Loucy (cell line): ENCODE measurements around the gene PSMC3IP.
"Not testable (repeated sequence)": the region's sequence is repeated elsewhere in the genome, so short reads cannot be mapped to it uniquely, and the experiment has no call there.

ENCODE experiments used
- H2AFZ ChIP-seq: fragments of 200-600 bp; sonication (generic); 2 replicates; pipeline ENCODE4 v1.6.0; 2016; ENCODE audit warnings: antibody characterized with exemption, mild to moderate bottlenecking, low read length, moderate library complexity
- H3F3A ChIP-seq: fragments of 200-600 bp; 2 replicates; pipeline ENCODE4 v1.6.0; 2016; ENCODE audit warnings: antibody characterized with exemption, low read depth, mild to moderate bottlenecking
- H3K27me3 ChIP-seq: fragments of 200-600 bp; sonication (generic); 2 replicates; pipeline ENCODE4 v1.6.1; 2014; ENCODE audit warnings: low read length, mild to moderate bottlenecking; ENCODE audit not compliant: insufficient read depth, poor library complexity, severe bottlenecking
- H3K36me3 ChIP-seq: fragments of 200-600 bp; sonication (generic); 2 replicates; pipeline ENCODE4 v1.6.1; 2016; ENCODE audit warnings: low read length; ENCODE audit not compliant: insufficient read depth
- H3K4me1 ChIP-seq: fragments of 200-600 bp; sonication (generic); 2 replicates; pipeline ENCODE4 v1.5.1; 2014; ENCODE audit warnings: low read length, mild to moderate bottlenecking; ENCODE audit not compliant: insufficient read depth, poor library complexity, severe bottlenecking
- H3K4me2 ChIP-seq: fragments of 200-600 bp; sonication (generic); 2 replicates; pipeline ENCODE4 v1.6.0; 2014; ENCODE audit warnings: antibody characterized with exemption, low read length, low read depth, mild to moderate bottlenecking; ENCODE audit not compliant: poor library complexity, severe bottlenecking
- H3K4me3 ChIP-seq: fragments of 200-600 bp; sonication (generic); 2 replicates; pipeline ENCODE4 v1.5.1; 2014; ENCODE audit warnings: low read length, mild to moderate bottlenecking, mixed read lengths; ENCODE audit not compliant: poor library complexity, severe bottlenecking
- H3K79me2 ChIP-seq: fragments of 200-600 bp; sonication (generic); 2 replicates; pipeline ENCODE4 v1.6.1; 2014; ENCODE audit warnings: low read length; ENCODE audit not compliant: insufficient read depth
- H3K9ac ChIP-seq: fragments of 200-600 bp; sonication (generic); 2 replicates; pipeline ENCODE4 v1.6.0; 2014; ENCODE audit warnings: mild to moderate bottlenecking, low read depth, low read length, moderate library complexity; ENCODE audit not compliant: poor library complexity, severe bottlenecking
- H3K9me2 ChIP-seq: fragments of 200-600 bp; sonication (generic); replicated peaks from 2 replicates; pipeline ENCODE4 v1.6.1; 2016; ENCODE audit warnings: low read depth, low read length, mixed read lengths
- H3K9me3 ChIP-seq: fragments of 200-600 bp; sonication (generic); 2 replicates; pipeline ENCODE4 v1.6.1; 2014; ENCODE audit warnings: mild to moderate bottlenecking, antibody characterized with exemption, low read length, low read depth; ENCODE audit not compliant: insufficient read depth
- H4K20me1 ChIP-seq: fragments of 200-600 bp; sonication (generic); 2 replicates; pipeline ENCODE4 v1.6.0; 2014; ENCODE audit warnings: antibody characterized with exemption, low read length, mild to moderate bottlenecking; ENCODE audit not compliant: insufficient read depth, poor library complexity, severe bottlenecking
- EZH2phosphoT487 ChIP-seq: fragments of 200-600 bp; IDR thresholded peaks from 2 replicates; pipeline ENCODE4 v1.6.1; 2018; ENCODE audit warnings: antibody characterized with exemption, mild to moderate bottlenecking, moderate library complexity, borderline replicate concordance
- TF ChIP-seq, protein P1 (sequence below): fragments of 200-600 bp; sonication (generic); conservative IDR thresholded peaks from 2 replicates; pipeline ENCODE4 v1.5.1; 2014; ENCODE audit warnings: mild to moderate bottlenecking, antibody characterized with exemption, low read length

PSMC3IP gene

DNA sequence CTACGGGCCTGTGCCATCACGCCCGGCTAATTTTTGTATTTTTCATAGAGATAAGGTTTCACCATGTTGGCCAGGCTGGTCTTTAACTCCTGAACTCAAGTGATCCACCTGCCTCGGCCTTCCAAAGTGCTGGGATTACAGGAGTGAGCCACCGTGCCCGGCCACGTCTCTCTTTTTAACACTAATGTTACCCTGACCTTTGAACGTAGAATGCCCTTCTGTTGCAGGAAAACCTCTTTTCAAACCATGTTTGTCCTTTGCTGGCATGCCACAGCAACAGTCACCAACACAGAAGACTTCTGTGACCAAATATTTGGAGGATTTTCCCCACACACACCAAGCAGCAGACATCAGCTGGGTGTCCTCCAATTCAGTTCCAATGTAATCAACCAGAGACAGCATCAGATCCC, 32.6 kb downstream of the PSMC3IP start:
- H3F3A ChIP-seq, result no peaks in the 10 kb centered on the region
- H3K27me3 ChIP-seq, result no peaks in the 10 kb centered on the region
- peaks cover 10% of the 10 kb centered on the region for H3K4me1 ChIP-seq
- H3K9ac ChIP-seq, result no peak overlapping the region
- H2AFZ ChIP-seq, result no peak overlapping the region
- H3K79me2 ChIP-seq, result no peaks in the 10 kb centered on the region
- no peaks in the 10 kb centered on the region for H3K9me3 ChIP-seq
- no peaks in the 10 kb centered on the region for H4K20me1 ChIP-seq
- H3K4me3 ChIP-seq, result no peak overlapping the region
- H3K4me2 ChIP-seq, result no peak overlapping the region
- no peaks in the 10 kb centered on the region; the same call in 1 of the 2 replicates for H3K36me3 ChIP-seq
- TF ChIP-seq, protein P1, sequence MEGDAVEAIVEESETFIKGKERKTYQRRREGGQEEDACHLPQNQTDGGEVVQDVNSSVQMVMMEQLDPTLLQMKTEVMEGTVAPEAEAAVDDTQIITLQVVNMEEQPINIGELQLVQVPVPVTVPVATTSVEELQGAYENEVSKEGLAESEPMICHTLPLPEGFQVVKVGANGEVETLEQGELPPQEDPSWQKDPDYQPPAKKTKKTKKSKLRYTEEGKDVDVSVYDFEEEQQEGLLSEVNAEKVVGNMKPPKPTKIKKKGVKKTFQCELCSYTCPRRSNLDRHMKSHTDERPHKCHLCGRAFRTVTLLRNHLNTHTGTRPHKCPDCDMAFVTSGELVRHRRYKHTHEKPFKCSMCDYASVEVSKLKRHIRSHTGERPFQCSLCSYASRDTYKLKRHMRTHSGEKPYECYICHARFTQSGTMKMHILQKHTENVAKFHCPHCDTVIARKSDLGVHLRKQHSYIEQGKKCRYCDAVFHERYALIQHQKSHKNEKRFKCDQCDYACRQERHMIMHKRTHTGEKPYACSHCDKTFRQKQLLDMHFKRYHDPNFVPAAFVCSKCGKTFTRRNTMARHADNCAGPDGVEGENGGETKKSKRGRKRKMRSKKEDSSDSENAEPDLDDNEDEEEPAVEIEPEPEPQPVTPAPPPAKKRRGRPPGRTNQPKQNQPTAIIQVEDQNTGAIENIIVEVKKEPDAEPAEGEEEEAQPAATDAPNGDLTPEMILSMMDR, result no peak
- no peak for TF ChIP-seq EZH2phosphoT487
- H3K9me2 ChIP-seq, result no peaks in the 10 kb centered on the region

DNA sequence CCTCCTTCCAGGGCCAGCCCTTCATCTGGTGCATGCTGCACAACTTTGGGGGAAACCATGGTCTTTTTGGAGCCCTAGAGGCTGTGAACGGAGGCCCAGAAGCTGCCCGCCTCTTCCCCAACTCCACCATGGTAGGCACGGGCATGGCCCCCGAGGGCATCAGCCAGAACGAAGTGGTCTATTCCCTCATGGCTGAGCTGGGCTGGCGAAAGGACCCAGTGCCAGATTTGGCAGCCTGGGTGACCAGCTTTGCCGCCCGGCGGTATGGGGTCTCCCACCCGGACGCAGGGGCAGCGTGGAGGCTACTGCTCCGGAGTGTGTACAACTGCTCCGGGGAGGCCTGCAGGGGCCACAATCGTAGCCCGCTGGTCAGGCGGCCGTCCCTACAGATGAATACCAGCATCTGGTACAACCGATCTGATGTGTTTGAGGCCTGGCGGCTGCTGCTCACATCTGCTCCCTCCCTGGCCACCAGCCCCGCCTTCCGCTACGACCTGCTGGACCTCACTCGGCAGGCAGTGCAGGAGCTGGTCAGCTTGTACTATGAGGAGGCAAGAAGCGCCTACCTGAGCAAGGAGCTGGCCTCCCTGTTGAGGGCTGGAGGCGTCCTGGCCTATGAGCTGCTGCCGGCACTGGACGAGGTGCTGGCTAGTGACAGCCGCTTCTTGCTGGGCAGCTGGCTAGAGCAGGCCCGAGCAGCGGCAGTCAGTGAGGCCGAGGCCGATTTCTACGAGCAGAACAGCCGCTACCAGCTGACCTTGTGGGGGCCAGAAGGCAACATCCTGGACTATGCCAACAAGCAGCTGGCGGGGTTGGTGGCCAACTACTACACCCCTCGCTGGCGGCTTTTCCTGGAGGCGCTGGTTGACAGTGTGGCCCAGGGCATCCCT, 34.1 kb downstream of the PSMC3IP start:
- H3K27me3 ChIP-seq, result no peaks in the 10 kb centered on the region
- peaks cover 3% of the 10 kb centered on the region; the same call in 1 of the 2 replicates for H3K79me2 ChIP-seq
- no peak overlapping the region for H3K4me2 ChIP-seq
- H3K9ac ChIP-seq, result no peak overlapping the region
- H2AFZ ChIP-seq, result no peak overlapping the region
- no peak for TF ChIP-seq EZH2phosphoT487
- TF ChIP-seq, protein P1, result no peak
- no peaks in the 10 kb centered on the region for H3K9me3 ChIP-seq
- H3K4me1 ChIP-seq, result peaks cover 10% of the 10 kb centered on the region
- H3K9me2 ChIP-seq, result no peaks in the 10 kb centered on the region
- no peaks in the 10 kb centered on the region; the same call in 1 of the 2 replicates for H3K36me3 ChIP-seq
- H3F3A ChIP-seq, result no peaks in the 10 kb centered on the region
- H3K4me3 ChIP-seq, result no peak overlapping the region
- no peaks in the 10 kb centered on the region for H4K20me1 ChIP-seq

DNA sequence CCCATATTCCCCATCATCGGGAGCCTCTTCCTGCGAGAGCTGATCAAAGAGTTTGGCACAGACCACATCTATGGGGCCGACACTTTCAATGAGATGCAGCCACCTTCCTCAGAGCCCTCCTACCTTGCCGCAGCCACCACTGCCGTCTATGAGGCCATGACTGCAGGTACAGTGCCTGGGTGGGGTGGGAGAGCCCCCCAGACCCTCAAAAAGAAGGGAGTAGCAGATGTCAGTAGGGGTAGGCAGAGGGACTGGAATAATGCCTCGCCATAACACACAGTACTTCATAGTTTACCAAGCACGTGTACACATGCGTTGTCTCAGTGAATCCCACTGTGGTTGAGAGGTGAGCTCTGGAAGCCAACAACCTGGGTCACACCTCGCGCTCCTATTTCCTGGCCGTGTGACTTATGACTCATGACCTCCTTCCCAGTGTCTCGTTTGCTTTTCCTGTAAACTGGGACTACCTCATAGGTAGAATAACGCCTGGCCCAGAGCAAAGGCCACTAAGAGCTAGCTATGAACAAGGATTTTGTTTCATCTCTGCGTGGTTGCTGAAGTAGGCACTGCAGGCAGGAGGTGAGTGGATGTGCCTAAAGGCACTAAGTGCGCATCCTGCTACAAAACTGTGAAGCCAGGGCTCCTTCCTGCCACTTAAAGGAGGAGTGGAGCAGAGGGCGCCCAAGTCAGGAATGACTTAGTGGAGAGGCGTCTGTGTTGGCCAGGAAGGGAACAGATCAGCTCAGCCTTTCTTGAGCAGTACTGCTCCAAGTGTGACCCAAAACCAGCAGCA, 36.3 kb downstream of the PSMC3IP start:
- no peaks in the 10 kb centered on the region for H3K9me2 ChIP-seq
- no peak overlapping the region for H3K4me3 ChIP-seq
- peaks cover 8% of the 10 kb centered on the region for H4K20me1 ChIP-seq
- no peak overlapping the region for H2AFZ ChIP-seq
- H3K4me1 ChIP-seq, result peaks cover 26% of the 10 kb centered on the region
- peak overlapping the region; percentile 46 for H3K4me2 ChIP-seq
- H3K9ac ChIP-seq, result peak overlapping the region; percentile 2
- peaks cover 21% of the 10 kb centered on the region for H3K79me2 ChIP-seq
- no peaks in the 10 kb centered on the region for H3K9me3 ChIP-seq
- no peaks in the 10 kb centered on the region for H3F3A ChIP-seq
- H3K36me3 ChIP-seq, result no peaks in the 10 kb centered on the region; the same call in 1 of the 2 replicates
- H3K27me3 ChIP-seq, result no peaks in the 10 kb centered on the region
- no peak for TF ChIP-seq EZH2phosphoT487
- TF ChIP-seq, protein P1, result no peak

DNA sequence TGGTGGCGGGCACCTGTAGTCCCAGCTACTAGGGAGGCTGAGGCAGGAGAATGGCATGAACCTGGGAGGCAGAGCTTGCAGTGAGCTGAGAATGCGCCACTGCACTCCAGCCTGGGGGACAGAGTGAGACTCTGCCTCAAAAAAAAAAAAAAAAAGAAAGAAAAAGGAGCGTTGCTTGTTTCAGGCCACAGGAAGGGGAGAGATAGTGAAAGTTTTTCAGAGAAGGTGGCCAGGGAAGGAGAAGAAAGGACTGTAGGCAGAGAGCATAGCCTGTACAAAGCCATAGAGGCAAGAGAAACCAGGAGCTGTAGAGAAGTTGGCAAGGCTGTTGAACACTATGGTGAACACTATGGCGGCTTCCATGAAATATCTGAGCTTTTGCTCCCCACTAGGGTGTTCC, 37.0 kb downstream of the PSMC3IP start:
- not testable (repeated sequence) for H3K36me3 ChIP-seq, H3K9ac ChIP-seq, H3K27me3 ChIP-seq, H3K9me3 ChIP-seq, H4K20me1 ChIP-seq, H2AFZ ChIP-seq, H3K9me2 ChIP-seq, H3F3A ChIP-seq, H3K4me3 ChIP-seq
- peaks cover 29% of the 10 kb centered on the region for H3K4me1 ChIP-seq
- H3K4me2 ChIP-seq, result peak overlapping the region; percentile 46
- peaks cover 24% of the 10 kb centered on the region for H3K79me2 ChIP-seq
